Measurements from ENCODE around the gene PPARD.
"Not testable (repeated sequence)": the region's sequence is repeated elsewhere in the genome, so short reads cannot be mapped to it uniquely, and the experiment has no call there.

PPARD gene

DNA sequence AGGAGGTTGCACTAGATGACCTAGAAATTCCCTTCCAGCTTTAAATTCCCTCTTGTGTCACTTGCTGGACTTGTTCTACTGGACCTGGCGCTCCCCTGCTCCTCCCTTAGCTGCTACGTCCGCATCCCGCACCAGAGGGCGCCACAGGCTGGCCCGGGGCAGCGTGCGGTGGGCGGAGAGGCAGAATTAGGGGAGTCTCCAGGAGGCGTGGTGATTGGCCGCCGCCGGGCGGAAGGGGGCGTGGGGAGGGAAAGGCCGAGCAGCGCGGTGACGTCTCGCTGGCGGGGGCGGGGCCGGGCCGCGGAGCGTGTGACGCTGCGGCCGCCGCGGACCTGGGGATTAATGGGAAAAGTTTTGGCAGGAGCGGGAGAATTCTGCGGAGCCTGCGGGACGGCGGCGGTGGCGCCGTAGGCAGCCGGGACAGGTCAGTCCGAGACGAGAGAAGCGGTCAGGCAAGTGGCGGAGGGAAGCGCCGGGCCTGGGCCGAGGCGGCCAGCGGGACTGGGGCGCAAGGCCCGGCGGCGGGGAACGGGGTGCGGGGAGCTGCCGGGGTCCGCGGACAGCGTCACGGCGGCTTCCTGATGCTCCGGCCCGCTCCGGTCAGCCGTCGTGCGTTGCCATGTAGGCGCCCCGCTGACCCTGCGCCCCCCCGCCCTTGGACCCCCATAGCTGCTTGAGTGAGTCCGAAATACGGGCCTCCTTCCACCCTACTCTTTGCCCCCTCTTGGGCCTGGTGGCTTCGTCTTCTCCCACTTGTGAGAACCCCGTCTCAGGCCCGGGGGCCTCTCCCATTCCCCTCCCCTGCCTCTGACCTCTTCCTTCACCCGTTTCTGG is at the start of gene PPARD:
Gene PPARD, plus strand, starts transcription at position 301 of the 834 bp plus-strand sequence. CDS start 68,530 bp downstream, outside the sequence.
- DNase-seq (ENCODE audit: low read depth): peak; percentile 96

DNA sequence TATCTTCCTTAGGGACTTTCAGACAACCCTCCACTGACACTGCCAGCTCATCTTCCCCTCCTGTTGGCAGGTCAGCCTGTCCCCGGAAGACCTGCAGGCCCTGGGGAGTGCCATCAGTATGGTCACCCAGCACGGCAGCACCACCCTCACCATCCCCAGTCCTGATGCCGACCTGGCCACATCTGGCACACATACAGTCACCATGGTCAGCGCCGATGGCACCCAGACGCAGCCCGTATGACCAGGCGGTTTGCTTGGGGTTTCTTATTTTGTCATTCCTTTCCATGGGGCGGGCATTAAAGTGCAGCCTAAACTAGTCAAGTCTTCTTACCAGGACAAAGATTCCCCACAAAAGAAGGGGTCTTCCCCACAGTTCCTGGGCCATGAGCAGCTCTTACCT is 48.7 kb upstream of the PPARD start:
- DNase-seq (ENCODE audit: low read depth): no peak

DNA sequence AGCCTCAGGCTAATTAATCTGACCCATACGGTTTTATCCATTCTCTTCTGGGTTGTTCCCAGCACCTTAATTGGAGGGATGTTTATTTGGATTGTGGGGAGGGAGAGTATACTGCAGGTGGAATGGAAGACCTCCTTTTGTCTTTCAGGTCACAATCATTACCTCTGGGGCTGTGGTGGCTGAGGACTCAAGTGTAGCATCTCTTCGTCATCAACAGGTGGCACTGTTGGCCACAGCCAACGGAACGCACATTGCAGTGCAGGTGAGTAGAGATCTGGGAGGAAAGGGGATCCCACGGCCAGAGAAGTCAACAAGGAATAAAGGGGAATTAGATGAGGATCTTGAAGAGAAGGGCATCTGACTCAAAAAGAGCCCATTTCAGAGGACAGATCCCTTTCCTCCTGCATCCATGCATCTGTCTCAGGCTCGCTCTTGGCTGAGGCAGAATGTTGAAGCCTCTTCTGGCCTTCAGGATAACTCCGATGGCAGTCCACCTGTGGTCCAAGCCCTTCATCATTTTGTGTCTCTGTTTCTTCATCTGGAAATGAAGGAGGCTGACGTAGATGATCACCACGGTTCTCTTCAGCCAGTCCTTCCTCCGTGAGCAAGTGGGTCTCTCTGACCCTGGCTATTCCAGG is 47.9 kb upstream of the PPARD start:
- DNase-seq (ENCODE audit: low read depth): no peak

DNA sequence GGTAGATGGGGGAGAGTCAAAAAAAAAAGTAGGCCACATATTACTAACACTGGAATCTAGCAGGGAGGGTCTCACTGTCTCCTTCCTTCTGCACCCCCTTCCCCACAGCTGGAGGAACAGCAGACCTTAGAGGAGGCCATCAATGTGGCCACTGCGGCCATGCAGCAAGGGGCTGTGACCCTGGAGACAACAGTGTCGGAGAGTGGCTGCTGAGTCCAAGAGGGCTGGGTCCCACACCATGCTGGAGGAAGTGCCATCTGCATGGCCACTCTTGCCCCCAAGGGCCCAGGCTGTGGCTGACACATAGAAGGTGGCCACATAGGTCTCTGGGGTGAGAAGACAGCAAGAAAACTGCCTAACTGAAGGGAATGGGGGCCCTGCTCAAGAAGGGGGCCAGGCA is 47.3 kb upstream of the PPARD start:
- no peak for DNase-seq (ENCODE audit: low read depth)

DNA sequence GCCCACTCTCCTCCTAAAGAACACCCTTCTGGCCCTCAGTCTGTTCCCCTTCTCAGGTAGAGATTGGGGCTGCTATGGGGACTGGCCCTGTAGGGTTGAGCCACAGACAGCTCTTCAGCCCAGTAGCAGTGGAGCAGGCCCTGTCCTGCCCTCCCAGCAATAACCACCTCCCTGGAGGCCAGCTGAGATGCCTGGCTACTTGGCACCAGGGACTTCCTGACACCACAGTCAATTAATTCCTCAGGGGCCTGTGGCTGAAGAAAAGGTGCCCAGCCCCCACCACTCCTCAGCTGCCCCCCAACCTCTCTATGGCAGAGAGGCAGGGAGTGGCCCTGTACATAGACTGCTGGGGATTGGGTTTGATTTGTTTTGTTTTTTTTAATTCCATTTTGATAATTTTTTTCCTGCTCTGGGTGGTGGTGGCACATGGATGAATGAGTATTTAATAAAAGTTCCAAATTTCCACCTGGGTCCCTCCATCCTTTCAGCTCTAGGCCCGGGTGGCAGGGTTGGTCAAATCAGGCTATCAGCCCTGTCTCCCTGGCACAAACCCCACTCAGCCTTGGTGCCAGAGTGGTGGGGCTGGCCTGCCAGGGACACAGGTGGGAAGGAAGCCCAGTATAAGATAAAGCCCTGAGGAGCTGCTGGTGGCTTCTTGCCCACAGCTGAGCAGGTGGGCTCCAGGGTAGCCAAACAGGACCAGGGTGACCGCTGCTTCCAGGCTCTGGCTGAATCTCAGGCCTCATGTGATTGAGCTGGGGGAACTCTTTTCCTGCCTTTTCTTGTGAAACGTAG is 46.6 kb upstream of the PPARD start:
- DNase-seq (ENCODE audit: low read depth): no peak

DNA sequence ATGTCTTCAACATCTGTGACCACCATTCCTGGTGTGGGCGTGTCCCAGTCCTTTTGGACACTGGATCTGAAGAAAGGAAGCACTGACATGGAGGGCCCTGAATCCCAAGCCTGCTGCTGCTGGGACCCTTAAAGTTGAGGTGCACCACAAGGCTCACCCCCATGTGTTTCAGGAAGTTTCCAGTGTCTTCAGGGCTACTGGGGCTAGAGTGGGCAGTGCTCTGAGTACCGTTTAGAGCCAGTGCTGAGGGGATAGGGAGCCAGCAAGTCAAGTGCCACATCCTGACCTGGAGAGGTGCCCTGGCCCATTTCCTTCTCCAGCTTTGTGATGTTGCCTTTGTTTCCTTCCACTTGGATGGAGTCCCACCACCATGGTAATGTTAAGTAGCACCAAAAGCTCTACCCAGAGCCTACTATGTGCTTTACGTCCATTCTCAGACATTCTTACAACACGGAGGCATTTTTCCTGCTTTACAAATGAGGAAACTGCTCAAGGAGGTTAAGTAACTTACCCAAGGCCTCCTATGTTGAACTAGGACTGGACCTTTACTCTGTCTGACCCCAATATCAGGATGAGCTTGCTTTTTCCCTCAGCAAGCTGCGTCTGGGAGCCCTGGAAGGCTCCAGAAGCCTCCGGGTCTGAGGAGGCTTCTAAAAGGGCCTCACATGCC is 45.3 kb upstream of the PPARD start:
- no peak for DNase-seq (ENCODE audit: low read depth)

DNA sequence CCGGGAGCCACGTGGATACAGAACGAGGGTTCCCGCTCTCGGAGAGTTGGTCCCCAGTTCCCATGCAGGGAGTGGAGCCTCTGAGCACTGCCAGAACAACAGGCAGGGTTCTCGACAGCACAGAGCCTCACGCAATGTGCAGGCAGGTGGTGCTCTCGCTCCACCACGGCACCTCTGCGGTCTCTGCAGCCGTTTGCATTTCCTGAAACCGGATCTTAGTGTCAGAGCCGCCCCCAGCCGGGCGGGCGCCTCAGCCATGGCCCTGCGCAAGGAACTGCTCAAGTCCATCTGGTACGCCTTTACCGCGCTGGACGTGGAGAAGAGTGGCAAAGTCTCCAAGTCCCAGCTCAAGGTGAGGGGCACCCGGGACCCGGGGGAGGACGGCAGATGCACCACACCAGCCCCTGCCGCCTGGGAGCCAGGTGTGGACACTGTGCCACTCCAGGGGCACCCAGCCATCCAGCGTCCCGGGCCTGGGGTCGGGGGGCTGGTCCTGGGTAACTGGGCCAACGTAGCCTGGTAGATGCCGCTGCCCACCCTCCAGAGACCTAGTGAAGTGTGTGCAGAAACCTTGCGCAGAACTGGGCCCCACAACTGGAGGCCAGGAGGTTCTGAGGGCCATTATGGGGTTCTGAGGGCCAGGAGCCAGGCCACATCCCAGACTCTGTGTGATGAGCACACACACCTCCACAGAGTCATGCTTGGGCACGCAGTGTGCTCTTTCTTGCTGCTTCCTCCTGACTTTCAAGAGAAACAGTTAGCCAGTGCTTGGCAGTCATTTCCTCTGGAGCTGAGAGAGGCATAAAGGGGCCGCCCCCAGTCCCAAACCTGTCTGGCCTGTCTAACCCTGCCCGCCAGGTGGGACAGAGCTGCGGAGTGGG is 44.5 kb upstream of the PPARD start, which contains the start of gene DEF6:
Gene DEF6, plus strand, starts transcription at position 218 of the 881 bp plus-strand sequence. Its CDS starts 39 bp downstream, at position 257.
- DNase-seq (ENCODE audit: low read depth): peak; percentile 82

DNA sequence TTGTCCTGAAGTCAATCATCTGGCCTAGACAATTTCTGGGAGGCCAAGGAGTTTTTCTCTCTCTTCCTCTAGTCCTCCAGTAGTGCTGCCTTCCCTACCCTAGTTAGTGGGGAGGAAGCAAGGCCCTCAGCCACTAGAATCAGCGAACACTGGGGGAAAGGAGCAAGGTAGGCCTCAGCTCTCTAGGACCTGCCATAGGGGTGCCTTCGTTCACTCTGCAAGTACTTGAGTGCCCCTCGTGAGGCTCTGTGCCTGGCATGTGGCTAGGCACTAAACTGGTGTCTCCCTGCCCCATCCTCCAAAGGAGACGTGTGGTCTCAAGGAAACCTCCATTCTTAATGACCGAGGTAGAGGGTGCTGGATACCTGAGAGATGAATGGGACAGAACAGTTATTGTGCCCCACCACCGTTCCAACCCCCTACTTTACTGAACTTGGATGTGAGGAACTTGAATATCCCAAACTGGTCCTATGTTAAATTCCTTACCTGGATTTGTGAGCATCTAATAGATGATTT is 43.7 kb upstream of the PPARD start:
- DNase-seq (ENCODE audit: low read depth): no peak

DNA sequence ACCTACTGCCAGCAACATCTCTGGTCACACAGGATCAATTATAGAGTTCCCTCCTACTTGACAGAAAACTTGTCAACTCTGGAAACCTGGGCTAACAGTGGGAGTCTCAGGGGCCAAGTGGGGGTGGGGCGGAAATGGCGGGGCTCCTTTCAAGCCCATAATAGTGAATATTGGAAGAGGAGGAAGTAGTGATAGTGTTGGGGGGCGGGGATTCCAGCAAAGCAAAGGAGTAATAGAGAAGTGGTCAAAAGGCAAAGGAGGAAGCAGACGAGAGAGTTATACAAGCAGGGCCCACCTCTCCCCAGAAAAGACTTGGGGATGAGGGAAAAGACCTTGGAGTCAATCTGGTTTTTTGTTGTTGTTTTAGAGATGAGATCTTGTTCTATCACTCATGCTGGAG is 42.7 kb upstream of the PPARD start:
- no peak for DNase-seq (ENCODE audit: low read depth)

DNA sequence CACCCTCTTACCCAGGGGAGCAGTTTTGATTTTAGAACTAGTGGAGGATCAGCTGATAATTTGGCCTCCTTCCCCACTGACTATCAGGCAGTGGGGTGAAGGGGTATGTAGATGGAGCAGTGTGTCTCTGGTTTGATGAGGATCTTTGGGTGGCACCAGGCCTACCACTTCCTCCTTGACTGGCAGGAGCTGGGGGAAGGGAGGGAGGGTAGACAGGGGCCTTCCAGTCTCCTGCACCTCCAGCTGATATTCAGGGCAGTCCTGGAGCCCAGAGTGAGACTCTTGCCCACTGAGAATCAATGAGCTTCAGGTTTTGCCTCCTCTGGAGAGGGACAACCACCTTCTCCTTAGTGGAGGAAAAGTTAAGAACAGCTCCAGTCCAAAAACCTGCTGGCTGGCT is 41.5 kb upstream of the PPARD start:
- DNase-seq (ENCODE audit: low read depth): no peak

DNA sequence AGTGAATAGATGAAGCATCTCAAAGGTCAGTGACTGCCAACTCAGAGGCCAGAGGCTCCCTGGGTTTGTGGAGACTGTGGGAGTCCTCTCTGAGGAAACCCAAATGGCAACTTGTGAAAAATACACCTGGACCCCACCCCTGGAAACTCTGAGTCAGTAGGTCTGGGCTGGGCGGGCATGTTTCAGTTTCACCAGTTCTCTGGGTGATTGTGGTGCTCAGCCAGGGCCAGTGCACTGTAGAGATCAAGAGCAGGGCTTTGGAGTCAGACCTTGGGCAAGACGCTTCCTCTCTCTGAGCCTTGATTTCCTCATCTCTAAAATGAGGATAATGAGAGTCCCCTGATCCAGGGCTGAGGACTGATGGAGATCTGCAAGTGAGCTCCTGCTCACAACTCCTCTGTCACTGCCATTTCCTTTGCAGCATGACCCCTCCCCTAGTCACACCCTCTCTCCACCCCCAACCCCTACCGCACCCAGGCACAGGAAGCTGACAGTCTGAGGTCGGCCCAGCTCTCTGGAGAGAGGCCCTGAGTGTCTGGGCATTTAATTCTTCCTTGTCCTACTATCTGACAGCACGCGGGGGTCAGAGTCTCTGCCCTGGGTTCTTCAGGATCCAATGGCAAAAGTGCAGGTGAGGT is 39.6 kb upstream of the PPARD start:
- peak; percentile 84 for DNase-seq (ENCODE audit: low read depth)

DNA sequence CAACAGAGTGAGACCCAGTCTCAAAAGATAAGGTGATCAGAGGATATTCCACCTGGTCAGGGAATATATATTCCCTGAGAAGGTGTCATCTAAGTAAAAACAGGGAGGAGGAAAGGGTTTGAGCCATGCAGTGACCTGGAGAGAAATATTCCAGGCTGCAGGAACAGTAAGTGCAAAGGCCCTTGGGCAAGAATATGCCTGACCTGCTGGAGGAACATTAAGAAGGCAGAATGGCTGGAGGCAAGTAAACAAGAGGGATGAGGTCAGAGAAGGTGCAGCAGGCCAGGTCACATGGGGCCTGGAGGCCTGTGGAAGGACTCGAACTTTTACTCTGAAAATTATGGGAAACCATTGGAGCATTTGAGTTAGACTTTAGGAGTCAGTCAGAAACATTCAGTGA is 38.1 kb upstream of the PPARD start:
- no peak for DNase-seq (ENCODE audit: low read depth)

DNA sequence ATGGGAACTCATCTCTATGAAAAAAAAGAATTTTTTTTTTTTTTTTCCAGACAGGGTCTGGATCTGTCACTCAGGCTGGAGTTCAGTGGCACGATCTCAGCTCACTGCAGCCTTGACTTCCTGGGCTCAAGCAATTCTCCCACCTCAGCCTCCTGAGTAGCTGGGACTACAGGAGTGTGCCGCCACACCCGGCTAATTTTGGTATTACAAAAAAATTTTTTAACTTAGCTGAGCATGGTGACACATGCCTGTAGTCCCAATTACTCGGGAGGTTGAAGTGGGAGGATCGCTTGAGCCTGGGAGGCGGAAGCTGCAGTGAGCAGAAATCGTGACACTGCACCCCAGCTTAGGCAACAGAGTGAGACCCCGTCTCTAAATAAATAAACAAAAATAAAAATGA is 37.2 kb upstream of the PPARD start:
- DNase-seq (ENCODE audit: low read depth): no peak

DNA sequence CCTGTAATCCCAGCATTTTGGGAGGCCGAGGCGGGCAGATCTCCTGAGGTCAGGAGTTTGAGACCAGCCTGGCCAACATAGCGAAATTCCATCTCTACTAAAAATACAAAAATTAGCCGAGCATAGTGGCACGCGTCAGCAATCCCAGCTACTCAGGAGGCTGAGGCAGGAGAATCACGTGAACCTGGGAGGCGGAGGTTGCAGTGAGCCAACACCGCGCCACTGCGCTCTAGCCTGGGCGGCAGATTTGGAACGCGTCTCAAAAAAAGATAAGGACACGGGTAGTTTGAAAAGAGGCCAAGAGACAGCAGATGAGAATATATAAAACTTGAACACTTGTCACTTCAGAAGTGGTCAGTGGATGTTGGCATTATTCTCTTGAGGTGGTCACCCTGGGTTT is 35.2 kb upstream of the PPARD start:
- DNase-seq (ENCODE audit: low read depth): not testable (repeated sequence)

DNA sequence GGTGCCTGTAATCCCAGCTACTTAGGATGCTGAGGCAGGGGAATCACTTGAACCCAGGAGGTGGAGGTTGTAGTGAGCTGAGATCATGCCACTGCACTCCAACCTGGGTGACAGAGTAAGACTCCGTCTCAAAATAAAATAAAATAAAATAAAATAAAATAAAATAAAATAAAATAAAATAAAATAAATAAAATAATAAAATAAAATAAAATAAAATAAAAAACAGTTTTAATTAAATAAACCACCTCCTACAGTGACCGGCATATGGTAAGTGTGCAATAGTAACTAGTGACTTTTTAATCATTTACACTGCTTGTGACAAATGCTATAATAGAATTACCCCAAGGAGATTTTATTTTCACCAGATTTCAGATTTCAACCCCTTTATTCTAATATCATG is 33.8 kb upstream of the PPARD start:
- not testable (repeated sequence) for DNase-seq (ENCODE audit: low read depth)

DNA sequence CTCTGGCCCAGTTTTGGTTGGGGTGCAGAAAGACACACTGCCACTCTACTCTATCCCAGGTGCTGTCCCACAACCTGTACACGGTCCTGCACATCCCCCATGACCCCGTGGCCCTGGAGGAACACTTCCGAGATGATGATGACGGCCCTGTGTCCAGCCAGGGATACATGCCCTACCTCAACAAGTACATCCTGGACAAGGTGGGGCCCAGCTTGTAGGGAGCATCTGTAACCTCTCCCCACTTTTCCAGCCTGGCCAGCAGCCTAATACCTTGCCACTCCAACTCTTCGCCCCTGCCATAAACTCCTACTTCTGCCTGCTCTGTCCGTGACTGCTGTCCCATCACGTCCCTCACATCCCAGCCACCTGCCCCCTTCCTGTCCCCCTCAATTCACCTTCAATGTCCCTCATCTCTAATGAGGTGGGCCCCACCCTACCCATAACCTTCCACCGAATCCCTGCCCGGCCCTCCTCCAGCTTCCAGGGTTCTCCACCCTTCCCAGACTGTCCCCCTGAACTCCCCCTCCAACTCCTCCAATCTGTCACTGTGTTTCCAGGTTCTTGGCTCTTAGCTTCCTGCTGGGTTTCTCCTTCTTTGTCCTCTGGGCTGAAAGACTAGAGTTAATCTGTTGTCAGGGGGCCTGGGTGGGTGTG is 32.6 kb upstream of the PPARD start:
- DNase-seq (ENCODE audit: low read depth): no peak

DNA sequence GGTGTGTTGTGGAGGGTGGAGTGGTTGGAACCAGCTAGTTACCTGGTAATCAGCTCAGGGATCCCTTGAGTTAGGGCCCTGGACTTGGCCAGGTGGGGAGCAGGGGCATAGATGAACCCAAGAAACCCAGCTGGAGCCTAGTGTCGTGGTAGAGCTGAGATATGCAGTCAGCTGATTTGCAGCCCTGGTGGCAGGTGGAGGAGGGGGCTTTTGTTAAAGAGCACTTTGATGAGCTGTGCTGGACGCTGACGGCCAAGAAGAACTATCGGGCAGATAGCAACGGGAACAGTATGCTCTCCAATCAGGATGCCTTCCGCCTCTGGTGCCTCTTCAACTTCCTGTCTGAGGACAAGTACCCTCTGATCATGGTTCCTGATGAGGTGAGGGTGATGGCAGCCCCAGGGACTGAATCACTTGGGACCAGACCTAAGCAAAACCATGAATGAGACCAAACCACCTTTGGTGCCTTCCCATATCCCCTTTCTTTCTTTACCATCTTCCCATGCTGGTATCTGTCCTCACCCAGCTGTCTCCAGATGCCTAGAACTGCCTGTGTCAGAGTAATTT is 32.0 kb upstream of the PPARD start:
- no peak for DNase-seq (ENCODE audit: low read depth)

DNA sequence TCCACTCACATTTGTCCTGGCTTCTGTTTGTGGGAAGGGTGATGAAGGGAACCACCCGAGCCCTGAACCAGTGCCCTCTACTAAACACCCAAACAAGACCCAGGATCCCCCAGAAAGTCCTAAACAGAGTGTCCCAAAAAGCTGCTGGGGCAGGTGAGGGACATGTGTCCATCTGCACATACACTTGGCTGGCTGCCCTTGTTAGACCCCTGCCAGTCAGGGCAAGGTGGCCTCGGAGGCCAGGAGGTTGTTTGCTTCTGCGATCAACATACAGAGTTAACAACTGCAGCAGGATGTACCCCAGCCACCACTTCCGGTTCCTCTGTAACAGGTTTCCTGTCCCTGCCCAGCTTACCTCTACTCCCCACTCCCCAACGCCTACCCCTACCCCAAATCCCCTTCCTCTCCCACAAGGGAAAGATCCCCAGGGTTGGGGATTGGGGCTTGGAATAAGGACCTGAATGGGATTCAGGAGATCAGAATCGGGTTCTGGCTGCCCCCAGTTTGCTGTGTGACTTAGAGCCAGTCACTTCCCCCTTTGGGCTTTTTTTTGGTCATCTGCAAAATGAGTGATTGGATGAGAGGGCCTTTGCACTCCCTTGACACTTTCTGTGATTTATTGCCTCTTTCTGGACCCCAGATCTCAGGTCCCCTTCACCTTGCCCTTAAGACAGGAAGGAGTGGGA is 30.8 kb upstream of the PPARD start:
- no peak for DNase-seq (ENCODE audit: low read depth)

Data from activated T-cell treated with anti-CD3 and anti-CD28 coated beads for 24 hours (primary cell).